NCI-H1694 treated with DMSO at 0.1 percent for 48 hours (cell line): ENCODE data around the gene KMT5C.
A peak's percentile ranks its signal among the peaks of the same experiment; 100 is the strongest.

Source experiments
- DNase-seq: peaks from one replicate; lab custom pipeline; 2025; lab: John Stamatoyannopoulos, UW

Gene KMT5C

DNA sequence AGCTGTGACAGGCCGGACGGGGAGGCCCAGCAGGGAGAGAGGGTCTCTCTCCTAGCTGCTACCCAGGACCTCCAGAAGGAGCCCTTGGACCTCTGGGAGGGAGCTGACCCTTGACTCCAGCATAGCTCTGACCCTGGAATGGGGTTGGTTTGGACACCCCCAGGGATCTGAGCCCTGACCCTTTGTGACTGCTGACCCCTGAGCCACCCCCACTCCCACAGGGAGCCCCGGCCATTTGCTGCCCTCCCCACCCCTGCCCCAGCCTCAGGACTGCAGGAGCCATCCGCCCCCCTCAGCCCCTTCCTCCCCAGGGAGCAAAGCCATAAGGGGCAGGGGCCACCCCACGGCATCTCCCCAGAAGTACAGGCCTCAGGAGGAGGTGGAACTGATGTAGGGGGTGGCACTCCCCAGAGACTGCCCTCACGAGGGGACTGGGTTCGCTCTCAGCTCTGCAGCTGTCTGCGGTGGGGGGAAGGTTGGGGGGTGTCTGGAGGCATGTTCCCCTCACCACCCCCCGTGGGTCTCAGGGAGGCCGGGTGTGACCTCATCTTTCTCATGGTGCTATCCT is 7.8 kb downstream of the KMT5C start:
- DNase-seq, result no peak

DNA sequence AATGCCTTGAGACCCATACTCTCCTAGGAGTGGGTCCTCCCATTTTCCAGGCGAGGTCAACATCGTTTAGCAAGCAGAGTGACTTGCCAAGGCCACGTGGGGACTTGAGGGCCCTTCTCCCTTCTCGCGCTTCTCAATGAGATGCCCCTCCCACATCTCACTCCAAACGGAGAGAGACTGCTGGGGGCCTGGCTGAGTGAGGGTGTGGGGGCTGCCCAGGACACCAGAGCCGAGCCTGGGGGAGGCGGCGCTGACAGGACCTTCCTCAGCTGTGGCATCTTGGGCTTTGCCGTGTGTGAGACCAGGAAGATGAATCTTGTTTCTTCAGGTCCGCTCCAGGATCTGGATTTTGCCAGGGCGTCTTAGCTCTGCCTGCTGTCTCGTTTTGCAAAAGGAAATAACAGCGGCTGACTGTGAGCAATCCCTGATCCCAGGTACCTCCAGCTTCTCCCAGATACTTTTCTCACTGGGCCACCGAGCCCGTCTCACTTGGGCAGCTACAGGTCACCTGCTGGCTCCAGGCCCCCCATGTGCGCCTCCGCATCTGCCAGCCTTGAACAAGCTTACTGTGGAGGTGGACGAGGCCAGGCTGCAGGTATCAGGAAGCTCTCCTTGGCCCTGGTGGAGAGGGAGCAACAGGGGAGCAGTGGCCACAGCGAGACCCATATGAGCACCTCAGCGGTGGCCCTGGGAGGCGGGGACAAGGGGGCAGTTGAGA is 8.8 kb downstream of the KMT5C start:
- no peak for DNase-seq

DNA sequence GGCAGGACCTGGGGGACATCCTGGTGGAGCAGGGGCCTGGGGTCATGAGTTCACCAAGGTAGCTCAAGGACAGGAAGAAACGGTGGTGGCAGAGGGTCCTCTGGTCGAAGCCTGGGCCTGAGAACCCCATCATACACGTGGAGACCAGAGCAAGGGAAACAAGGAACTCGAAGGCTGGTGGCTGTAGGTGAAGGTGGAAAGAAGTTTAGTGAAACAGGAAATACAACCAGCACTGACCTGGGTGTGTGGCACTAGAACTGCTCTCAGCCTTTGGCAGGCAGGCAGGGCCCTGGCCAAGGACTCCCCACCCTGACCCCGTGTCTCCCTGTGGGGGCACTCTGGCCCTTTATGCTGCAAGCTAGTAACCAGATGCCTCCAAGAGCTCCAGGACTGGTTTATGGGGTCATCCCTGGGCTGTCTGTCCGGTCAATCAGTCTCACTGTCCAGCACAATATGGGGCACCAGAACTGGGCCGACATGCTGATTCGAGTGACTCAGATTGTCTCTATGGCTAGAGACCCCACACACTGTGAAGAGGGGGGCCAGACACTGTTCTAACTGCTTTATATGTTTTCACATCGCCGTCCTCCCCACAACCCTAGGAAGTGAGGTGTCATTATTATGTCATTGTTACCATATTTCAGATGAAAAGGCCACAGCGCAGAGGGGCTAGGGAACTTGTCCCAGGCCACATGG is 11.1 kb downstream of the KMT5C start:
- no peak for DNase-seq

DNA sequence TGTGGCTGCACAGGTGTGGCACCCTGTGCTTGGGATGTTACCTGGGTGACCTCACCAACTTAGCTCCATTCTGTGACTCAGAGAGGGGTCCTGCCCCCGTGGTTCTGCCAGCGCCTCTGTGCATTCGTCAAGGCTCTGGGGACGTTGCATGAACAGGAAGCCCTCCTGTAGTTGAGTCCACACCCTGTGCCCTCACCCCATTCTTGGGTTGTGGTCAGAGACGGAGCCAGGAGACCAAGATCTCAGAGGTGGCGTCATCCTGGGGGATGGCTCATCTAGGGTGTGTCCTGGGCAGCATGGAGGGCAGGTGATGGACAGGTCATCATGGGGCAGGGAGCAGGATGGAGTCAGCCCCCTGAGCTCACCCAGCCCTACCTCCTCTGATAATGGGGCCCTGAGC is 12.4 kb downstream of the KMT5C start:
- DNase-seq, result no peak

DNA sequence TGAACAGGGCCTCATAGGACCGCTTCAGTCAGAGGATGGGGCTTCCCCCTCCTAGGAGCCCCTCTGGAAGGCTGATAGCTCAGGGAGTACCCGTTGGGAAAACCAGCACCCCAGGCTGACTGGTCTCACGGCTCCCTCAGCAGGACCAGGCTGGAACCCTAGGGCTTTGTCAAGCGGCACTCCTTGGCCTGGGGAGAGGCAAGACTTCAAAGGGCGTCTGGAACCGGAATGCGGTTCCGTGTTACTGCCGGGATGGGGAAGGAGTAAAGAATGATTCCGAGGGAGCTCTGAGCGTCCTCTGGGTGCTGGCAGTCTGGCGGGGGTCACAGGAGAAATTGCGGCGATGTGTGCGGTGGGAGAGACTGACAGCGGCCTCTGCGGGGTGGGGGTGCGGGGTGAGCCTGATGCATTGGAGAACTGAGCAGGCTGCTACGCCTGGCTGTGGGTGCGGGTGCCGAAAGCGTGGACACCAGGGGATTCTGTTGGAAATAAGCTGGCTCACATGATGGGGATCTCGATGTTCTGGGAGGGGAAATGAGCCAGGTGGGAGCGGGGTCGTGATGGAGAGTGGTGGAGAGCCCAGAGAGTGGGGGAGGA is 13.0 kb downstream of the KMT5C start:
- DNase-seq, result no peak

DNA sequence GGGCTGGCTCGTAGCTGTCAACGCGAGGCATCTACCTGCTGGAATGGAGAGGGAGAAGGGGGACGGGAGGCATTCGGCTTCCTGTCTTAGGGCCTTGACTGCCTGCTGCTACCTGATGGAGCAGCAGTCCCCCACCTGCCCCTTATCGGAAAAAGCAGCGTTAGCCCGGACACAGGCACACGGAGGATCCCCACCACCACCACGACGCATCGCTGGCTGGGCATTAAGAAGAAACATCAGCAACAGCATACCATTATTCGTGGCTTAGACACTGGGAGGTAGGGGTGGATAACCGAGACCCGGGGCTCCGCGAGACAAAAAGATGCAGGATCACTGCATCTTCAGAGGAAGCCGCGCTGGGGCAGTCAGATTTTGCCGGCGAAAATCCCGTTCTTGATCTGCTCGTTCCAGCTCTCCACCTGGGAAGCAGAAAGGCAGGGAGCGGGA is 13.7 kb downstream of the KMT5C start:
- no peak for DNase-seq

DNA sequence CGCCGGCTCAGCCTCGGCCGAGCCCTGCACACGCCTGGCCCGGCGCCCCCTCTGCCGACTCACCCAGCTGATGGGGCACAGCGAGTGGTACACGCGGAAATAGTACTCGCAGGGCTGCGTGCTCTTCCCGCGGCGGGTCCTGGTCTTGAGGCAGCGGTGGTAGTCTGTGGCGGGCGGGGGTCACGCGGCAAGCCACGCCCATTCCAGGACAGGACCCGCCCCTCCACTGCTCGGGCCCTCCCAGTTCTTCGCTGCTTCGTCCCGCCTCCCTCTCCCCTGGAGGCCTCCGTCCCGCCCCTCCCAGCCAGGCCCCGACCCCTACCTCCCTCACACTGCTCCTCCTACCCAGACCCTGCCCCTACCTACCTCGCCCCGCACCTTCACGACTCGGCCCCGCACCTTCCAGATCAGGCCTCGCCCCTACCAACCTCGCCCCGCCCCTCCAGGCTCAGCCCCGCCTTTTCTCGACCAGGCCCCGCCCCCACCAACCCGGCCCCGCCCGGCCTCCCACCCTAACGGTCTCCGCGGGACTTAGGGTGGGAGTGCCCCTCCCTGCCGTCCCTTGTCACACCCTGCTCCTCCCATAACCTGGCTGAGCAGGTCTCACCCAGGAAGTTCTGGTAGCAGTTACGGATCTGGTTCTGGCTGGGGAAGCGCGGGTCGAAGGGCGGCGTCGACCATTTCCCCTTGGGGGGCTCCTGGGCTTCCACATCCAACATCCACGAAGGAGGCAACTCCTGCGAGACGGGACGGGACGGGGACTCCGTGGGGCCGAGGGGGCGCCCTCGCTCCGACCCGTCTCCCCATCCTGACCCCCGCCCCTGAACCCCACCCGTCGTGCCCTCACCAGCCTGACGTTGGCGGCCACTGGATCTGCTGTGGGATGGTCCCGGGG is 14.4 kb downstream of the KMT5C start:
- no peak for DNase-seq

DNA sequence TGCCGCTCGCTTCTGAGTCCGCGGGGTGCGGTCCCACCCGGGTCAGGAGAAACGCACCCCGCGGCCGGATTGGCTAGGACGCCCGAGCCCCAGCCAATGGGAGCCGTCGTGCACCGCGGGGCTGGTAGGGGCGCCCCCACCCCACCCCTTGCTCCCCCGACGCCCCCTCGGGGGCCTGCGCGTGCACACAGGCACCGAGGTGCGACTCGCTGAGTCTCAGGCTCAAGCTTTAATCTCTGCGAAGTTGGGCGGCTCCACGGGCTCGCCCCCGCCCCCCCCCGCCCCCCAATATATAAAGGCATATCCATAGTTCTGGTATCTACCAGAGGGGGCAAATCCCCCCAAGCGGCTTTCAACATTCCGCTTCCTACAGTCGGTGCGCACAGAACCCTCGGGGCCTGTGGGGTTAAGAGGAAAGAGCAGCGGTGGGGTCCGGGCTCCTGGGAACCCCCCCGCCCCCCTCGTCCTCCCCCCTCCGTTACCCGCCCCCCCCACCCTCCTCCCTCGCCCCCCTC is 15.1 kb downstream of the KMT5C start, which contains the start of gene COX6B2:
Gene COX6B2, minus strand, starts transcription at position 22 of the 515 bp plus-strand sequence. CDS start 198 bp downstream, outside the sequence.
- no peak for DNase-seq

DNA sequence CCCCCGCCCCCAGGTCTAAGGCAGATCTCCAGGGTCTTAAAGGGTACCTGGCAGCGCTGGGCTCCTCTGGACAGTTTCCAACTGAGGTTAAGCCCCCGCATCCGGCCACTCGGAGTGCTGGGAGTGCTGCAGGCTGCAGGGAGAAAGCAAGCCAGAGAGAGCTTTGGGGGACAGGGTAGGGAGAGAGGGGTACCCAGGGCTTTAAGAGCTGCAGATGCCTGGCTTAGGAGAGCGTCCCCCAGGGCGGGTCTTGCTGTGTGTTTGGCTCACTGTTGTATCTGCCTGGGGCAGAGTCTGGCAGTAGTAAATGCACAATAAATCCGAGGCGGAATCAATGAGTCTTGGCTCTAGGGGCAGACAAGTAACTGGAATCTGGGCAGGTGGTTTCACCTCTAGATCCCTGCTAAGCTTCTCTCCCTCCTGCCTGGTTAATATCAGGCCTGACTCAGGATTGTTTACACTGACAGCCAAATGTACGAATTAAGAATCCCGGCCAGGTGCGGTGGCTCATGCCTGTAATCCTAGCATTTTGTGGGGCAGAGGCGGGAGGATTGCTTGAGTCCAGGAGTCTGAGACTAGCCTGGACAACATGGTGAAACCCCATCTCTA is 15.6 kb downstream of the KMT5C start:
- no peak for DNase-seq

DNA sequence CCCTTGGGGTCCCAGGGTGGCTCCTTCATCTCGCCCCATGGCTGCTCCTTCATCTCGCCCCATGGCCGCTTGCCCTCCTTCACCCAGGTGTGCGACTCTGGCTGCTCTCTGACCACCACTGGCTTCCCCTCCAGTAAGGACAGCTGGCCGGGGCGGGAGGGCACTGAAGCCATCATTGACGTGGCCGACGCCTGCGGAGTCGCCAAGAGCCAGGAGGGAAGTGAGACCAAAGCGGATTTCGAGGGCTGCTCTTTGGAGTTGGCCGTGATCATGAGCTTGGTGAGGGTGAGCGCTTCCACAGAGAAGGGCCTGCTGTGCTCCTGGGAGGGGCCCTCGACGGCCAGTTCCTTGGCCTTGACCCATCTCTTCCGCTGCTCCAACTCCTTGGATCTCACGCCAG is 18.8 kb downstream of the KMT5C start:
- DNase-seq, result no peak

DNA sequence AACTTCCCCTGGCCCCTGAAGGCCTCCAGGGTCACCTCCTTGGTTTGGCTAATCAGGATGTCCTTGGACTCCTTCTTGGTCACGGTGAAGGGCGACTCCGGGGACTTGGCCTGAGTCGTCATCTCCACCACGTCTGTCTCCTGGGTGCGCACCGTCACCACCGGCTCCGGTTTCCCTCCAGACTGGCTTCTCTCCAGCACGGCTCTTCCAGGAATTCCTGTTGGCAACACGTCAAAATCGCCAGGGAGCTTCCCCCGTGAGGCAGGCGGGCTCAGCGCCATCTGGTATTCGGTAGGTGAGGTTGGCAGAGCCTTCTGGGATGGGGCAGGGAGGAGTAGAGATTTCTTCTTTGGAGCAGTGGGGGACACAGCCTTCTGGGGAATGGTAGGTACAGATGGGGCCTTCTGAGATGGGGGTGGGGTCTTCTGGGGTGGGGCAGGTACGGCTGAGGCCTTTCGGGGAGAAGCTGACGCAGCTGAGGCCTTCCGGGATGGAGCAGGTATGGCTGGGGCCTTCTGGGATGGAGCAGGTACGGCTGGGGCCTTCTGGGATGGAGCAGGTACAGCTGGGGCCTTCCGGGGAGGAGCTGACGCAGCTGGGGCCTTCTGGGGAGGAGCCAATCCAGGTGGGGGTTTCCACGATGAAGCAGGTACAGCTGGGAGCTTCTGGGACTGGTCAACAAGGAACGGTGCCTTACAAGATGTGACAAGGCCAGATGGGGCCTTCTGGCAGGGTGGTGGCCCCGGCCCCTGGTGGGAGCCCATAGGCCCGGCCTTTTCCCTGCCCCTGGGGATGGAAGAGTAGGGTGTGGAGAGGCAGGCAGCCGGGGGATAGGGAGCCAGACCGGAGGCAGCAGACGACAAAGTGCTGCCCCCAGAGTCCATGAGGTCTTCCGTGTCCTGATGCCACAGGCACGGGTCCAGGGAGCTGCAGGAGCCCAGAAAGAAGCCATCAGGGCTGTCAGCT is 19.6 kb downstream of the KMT5C start:
- peak; percentile 73 for DNase-seq

DNA sequence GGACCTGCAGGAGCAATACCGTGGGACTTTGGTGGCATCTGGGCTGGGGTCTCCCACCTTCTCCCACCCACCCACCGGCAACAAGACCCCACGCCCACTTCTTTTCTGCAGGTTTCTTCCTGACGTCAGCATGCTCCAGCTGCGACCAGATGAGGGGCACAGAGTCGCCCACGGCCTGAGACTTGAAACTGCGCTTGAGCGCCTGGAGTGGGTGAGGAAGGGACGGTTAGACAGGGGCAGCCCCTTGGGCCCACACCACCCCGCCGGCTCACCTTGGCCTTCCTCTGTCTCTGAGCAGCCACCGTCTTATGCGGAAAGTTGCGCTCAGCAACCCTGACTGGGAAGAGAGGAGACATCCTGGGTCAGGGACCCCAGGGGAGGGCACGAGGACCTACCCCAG is 21.2 kb downstream of the KMT5C start:
- no peak for DNase-seq

DNA sequence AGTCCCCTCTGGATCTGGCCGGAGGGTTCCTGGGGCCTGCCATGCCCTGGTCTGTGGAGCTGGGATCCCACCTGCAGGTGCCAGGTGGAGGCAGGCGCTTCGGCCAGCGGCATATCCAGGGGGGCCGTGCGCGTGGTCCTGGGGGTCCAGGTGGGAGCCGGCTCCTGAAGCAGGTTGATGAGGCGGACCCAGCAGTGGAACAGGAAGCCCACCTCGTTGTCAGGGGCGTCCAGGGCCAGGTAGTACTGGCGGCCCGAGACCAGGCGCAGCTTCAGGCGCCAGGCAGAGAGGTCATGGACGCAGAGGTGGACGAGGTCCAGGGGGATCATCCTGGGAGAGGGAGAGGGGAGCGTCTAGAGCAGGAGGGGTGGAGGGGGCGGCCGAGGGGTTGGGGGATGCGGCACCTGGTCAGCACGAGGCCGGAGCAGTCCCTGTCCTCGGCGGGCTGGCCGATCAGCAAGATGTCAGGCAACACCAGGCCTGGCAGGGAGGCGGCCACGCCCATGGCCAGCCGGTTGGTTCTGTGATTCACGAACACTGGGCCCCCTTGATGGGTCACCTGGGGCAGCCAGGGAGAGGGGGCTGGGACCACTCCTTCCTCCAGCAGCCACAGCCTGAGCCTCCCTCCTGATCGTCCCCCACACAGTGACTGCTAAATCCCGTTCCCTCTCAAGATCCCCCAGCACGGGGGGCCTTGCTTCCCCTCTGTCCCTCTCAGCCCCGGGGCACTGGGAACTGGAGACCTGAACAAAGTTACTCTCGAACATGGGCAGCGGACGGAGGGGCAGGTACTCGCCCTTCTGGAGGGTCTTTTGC is 22.7 kb downstream of the KMT5C start:
- DNase-seq, result no peak

DNA sequence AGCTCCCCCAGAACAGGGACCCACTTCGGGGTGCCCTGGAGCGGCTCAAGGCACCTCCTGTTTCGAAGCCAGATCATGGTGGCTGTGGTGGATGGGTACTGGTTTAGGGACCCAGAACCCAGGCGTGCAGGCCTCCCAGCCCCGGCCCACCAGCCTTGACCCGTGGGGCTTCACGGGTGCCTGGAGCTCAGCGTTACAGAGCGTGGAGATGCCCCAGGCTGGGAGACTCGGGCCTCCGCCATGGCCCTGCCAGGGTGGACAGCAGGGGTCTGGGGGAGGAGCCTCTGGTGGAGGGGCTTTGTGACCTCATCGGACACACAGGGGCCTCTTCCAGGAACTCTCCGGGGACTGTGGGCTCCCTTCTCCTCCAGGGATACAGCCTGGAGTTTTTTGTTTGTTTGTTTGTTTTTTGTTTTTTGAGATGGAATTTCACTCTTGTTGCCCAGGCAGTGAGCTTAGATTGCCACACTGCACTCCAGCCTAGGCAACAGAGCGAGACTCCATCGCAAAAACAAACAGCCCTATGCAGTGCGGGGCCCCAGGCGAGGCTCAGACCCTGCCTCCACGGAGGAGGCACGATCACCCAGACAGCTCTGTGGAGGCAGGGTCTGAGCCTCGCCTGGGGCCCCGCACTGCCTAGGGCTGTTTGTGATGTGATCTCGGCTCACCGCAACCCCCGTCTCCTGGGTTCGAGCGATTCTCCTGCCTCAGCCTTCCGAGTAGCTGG is 23.5 kb downstream of the KMT5C start, which contains the start of gene GARIN5B:
Gene GARIN5B, minus strand, starts transcription at position 271 of the 727 bp plus-strand sequence. Its CDS starts 194 bp downstream, at position 77.
- DNase-seq, result no peak

DNA sequence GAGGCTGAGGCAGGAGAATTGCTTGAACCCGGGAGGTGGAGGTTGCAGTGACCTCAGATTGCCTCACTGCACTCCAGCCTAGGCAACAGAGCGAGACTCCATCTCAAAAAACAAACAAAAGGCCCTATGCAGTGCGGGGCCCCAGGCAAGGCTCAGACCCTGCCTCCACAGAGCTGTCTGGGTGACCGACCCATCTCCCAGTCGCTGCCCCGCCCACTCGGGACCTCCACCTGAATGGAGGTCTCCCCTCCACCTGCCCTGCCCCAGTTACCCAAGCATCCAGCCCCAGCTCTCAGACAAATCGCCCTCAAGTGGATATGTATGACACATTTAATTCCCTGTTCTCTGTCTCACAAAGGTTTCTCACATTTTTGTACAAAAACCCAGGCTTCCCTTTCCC is 25.6 kb downstream of the KMT5C start:
- DNase-seq, result no peak

DNA sequence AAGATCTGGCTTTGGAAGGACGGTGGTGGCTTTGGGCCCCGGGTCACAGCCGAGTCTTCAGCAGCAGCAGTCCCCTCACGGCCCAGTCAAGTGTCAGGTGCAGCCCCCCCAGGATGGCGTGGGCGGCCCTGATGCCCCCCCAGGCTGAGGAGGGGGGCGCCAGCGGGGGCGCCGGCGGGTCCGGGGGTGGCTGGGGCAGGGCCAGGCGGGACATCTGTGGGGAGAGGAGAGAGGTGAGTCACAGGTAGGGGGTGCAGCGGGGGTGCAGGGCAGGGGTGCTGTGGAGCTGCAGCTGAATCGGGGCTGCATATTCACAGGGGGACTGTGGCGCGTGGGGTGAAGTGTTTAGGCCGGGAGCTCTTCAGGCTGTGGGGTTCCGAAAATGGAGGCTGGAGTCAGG is 26.3 kb downstream of the KMT5C start:
- no peak for DNase-seq

DNA sequence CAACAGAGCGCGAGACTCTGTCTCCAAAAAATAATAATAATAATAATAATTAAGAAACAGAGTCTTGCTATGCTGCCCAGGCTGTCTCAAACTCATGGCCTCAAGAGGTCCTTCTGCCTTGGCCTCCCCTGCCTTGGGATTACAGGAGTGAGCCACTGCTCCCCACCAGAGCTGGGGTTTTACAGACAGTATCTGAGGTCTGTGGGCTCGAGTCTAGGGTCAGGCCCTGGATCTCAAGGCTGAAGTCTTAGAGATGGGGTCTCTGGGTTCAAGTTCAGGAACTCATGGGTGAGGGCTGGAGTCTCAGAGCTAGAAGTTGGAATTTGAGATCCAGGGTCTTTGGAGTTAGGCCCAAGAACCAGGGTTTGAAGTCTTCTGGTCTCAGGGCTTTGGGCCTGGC is 27.1 kb downstream of the KMT5C start:
- no peak for DNase-seq

DNA sequence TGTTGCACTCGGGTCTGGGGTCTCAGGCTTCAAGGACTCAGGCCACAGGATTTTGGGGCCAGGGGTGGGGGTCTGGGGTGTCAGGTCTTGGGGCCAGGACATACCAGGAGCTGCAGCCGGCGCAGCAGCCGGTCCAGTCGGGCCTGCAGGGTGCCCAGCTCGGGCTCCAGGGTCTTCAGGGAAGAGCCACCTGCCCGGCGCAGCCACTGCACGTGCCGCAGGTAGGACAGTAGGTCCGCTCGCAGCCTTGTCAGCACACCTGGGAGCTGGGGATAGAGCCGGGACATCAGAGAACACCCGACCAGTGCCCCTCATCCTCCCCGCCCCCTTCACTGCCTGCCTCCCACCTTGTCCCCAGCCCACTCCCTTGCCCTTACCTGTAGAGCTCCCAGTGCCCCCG is 28.4 kb downstream of the KMT5C start:
- DNase-seq, result no peak
